Stomach (tissue), 4 donors: ENCODE measurements around the gene ZNRF3.

Source experiments
- CTCF ChIP-seq, 7 experiments: fragments of 450-650 bp in 4 of 7; fragments of 200-600 bp in 3 of 7; sonication (generic) in 3 of 7; IDR thresholded peaks; one replicate each; pipeline ENCODE4 v1.5.1; 2016 to 2019; ENCODE audit warnings: antibody characterized with exemption in 7 of 7, control low read depth in 2 of 7, mild to moderate bottlenecking in 1 of 7
- EP300 ChIP-seq: sonication (generic); formaldehyde crosslinking; IDR thresholded peaks from one replicate; pipeline ENCODE4 v1.6.1; 2017; ENCODE audit warnings: antibody characterized with exemption
- POLR2A ChIP-seq, 4 donors: fragments of 450-650 bp; IDR thresholded peaks; one replicate each; pipeline ENCODE4 v1.6.1; 2016; ENCODE audit warnings: antibody characterized with exemption in 4 of 4, control low read depth in 2 of 4, mild to moderate bottlenecking in 1 of 4, moderate library complexity in 1 of 4
- POLR2AphosphoS5 ChIP-seq, 3 donors: sonication (generic); formaldehyde crosslinking; IDR thresholded peaks; one replicate each; pipeline ENCODE4 v1.6.1; 2016; ENCODE audit warnings: antibody characterized with exemption in 3 of 3

- TF ChIP-seq EP300 (no peak), CTCF (IDR thresholded peaks at IDR 0.05) (no peak), POLR2A (IDR thresholded peaks at IDR 0.05) (no peak), POLR2AphosphoS5 (IDR thresholded peaks at IDR 0.05) (no peak)
Measured at GRCh38 chr22:28950617-28951411, 67.4 kb downstream of the ZNRF3 start.
